SJCRH30 (cell line): ENCODE measurements around the gene POU3F1. TPM values are rescaled to one million over a fixed set of nuclear protein-coding genes. Genes with fewer than 3 reads are reported as not detected.
A peak's percentile ranks its signal among the peaks of the same experiment; 100 is the strongest.

Experiments
- DNase-seq, 2 experiments: peaks; one replicate each; pipeline ENCODE4 v3.0.0-alpha.2; 2015 to 2020
- H3K27ac ChIP-seq: fragments of 250-450 bp; sonication (Bioruptor Pico); 2 replicates; pipeline ENCODE4 v1.5.1; 2020; ENCODE audit warnings: mild to moderate bottlenecking, moderate library complexity
- H3K27me3 ChIP-seq: fragments of 250-450 bp; sonication (Bioruptor Pico); 2 replicates; pipeline ENCODE4 v1.5.1; 2020; ENCODE audit warnings: mild to moderate bottlenecking, moderate library complexity
- H3K36me3 ChIP-seq: fragments of 250-450 bp; sonication (Bioruptor Pico); 2 replicates; pipeline ENCODE4 v1.5.1; 2020; ENCODE audit warnings: mild to moderate bottlenecking, moderate library complexity
- H3K4me1 ChIP-seq: fragments of 250-450 bp; sonication (Bioruptor Pico); 2 replicates; pipeline ENCODE4 v1.5.1; 2020; ENCODE audit warnings: mild to moderate bottlenecking, moderate library complexity
- H3K4me3 ChIP-seq: fragments of 250-450 bp; sonication (Bioruptor Pico); 2 replicates; pipeline ENCODE4 v1.5.1; 2020; ENCODE audit warnings: mild to moderate bottlenecking, moderate library complexity
- H3K9me3 ChIP-seq: fragments of 250-450 bp; sonication (Bioruptor Pico); replicated peaks from 2 replicates; pipeline ENCODE4 v1.5.1; 2020; ENCODE audit warnings: mild to moderate bottlenecking, moderate library complexity
- total RNA-seq: library from RNA; depleted of rRNA; stranded (reverse); fragments of >200 nt; shearing (Covaris generic); gene quantifications from 2 replicates; pipeline ENCODE4 v1.2.3, GENCODE V29; 2014

Gene POU3F1
- total RNA-seq, 1 experiment from 2014 or later = 1.6 TPM

GRCh38 chr1:38082769-38083263 lies 36.2 kb upstream of the POU3F1 start:
- no peak overlapping the region for H3K27ac ChIP-seq
- no peaks in the 10 kb centered on the region for H3K9me3 ChIP-seq
- H3K27me3 ChIP-seq = no peaks in the 10 kb centered on the region
- peaks cover 26% of the 10 kb centered on the region for H3K4me1 ChIP-seq
- DNase-seq = no peak
- no peak overlapping the region for H3K4me3 ChIP-seq
- no peaks in the 10 kb centered on the region for H3K36me3 ChIP-seq

GRCh38 chr1:38079019-38079418 lies 32.4 kb upstream of the POU3F1 start:
- no peak for DNase-seq
- no peak overlapping the region for H3K4me3 ChIP-seq
- H3K36me3 ChIP-seq = no peaks in the 10 kb centered on the region
- H3K27ac ChIP-seq = no peak overlapping the region
- peaks cover 14% of the 10 kb centered on the region for H3K4me1 ChIP-seq
- no peaks in the 10 kb centered on the region for H3K27me3 ChIP-seq
- no peaks in the 10 kb centered on the region for H3K9me3 ChIP-seq

GRCh38 chr1:38077523-38078147 lies 31.0 kb upstream of the POU3F1 start:
- no peaks in the 10 kb centered on the region for H3K36me3 ChIP-seq
- H3K9me3 ChIP-seq = no peaks in the 10 kb centered on the region
- H3K27me3 ChIP-seq = no peaks in the 10 kb centered on the region
- no peak overlapping the region for H3K27ac ChIP-seq
- H3K4me3 ChIP-seq = no peak overlapping the region
- H3K4me1 ChIP-seq = peaks cover under 1% of the 10 kb centered on the region; the same call in 1 of the 2 replicates
- no peak for DNase-seq

GRCh38 chr1:38076455-38076854 lies 29.9 kb upstream of the POU3F1 start:
- no peak for DNase-seq
- no peaks in the 10 kb centered on the region for H3K9me3 ChIP-seq
- H3K27me3 ChIP-seq = no peaks in the 10 kb centered on the region
- peaks cover 8% of the 10 kb centered on the region; the same call in 1 of the 2 replicates for H3K4me1 ChIP-seq
- no peak overlapping the region for H3K4me3 ChIP-seq
- no peaks in the 10 kb centered on the region for H3K36me3 ChIP-seq
- no peak overlapping the region for H3K27ac ChIP-seq

GRCh38 chr1:38076038-38076437 lies 29.4 kb upstream of the POU3F1 start:
- no peaks in the 10 kb centered on the region for H3K9me3 ChIP-seq
- H3K36me3 ChIP-seq = no peaks in the 10 kb centered on the region
- H3K4me3 ChIP-seq = no peak overlapping the region
- H3K4me1 ChIP-seq = peaks cover 12% of the 10 kb centered on the region; the same call in 1 of the 2 replicates
- no peak overlapping the region for H3K27ac ChIP-seq
- peak; percentile 54 to 77 for DNase-seq
- H3K27me3 ChIP-seq = no peaks in the 10 kb centered on the region

- no peaks in the 10 kb centered on the region for H3K9me3 ChIP-seq
- no peaks in the 10 kb centered on the region for H3K36me3 ChIP-seq
- no peak for DNase-seq
- H3K4me1 ChIP-seq = peaks cover 20% of the 10 kb centered on the region
- H3K27ac ChIP-seq = no peak overlapping the region
- H3K27me3 ChIP-seq = no peaks in the 10 kb centered on the region
- no peak overlapping the region for H3K4me3 ChIP-seq
These were observed 28.6 kb upstream of the POU3F1 start for GRCh38 chr1:38075191-38075590.

GRCh38 chr1:38074302-38074677 lies 27.7 kb upstream of the POU3F1 start:
- no peaks in the 10 kb centered on the region for H3K27me3 ChIP-seq
- H3K27ac ChIP-seq = no peak overlapping the region
- H3K9me3 ChIP-seq = no peaks in the 10 kb centered on the region
- H3K4me3 ChIP-seq = no peak overlapping the region
- no peaks in the 10 kb centered on the region for H3K36me3 ChIP-seq
- H3K4me1 ChIP-seq = peaks cover 26% of the 10 kb centered on the region
- DNase-seq = no peak

GRCh38 chr1:38073534-38074301 lies 27.1 kb upstream of the POU3F1 start:
- Histone ChIP-seq H3K9me3 (no peaks in the 10 kb centered on the region), H3K27me3 (no peaks in the 10 kb centered on the region), H3K36me3 (no peaks in the 10 kb centered on the region), H3K4me3 (no peak overlapping the region), H3K4me1 (peaks cover 32% of the 10 kb centered on the region), H3K27ac (no peak overlapping the region)
- no peak for DNase-seq

GRCh38 chr1:38072858-38073257 lies 26.3 kb upstream of the POU3F1 start:
- no peaks in the 10 kb centered on the region for H3K27me3 ChIP-seq
- no peak for DNase-seq
- peaks cover 40% of the 10 kb centered on the region for H3K4me1 ChIP-seq
- no peaks in the 10 kb centered on the region for H3K36me3 ChIP-seq
- H3K9me3 ChIP-seq = no peaks in the 10 kb centered on the region
- no peak overlapping the region for H3K27ac ChIP-seq
- no peak overlapping the region for H3K4me3 ChIP-seq

GRCh38 chr1:38071312-38072256 lies 25.0 kb upstream of the POU3F1 start:
- Histone ChIP-seq H3K4me3 (no peak overlapping the region), H3K9me3 (no peaks in the 10 kb centered on the region), H3K27ac (no peak overlapping the region), H3K27me3 (no peaks in the 10 kb centered on the region), H3K4me1 (peaks cover 42% of the 10 kb centered on the region), H3K36me3 (no peaks in the 10 kb centered on the region)
- peak; percentile 49 to 62 for DNase-seq

GRCh38 chr1:38068980-38069340 lies 22.4 kb upstream of the POU3F1 start:
- DNase-seq = peak; percentile 80 to 86
- Histone ChIP-seq H3K27me3 (no peaks in the 10 kb centered on the region), H3K9me3 (no peaks in the 10 kb centered on the region), H3K27ac (peak overlapping the region; percentile 78), H3K4me1 (peaks cover 54% of the 10 kb centered on the region), H3K36me3 (no peaks in the 10 kb centered on the region), H3K4me3 (no peak overlapping the region)

- H3K27me3 ChIP-seq = no peaks in the 10 kb centered on the region
- peaks cover 58% of the 10 kb centered on the region for H3K4me1 ChIP-seq
- no peaks in the 10 kb centered on the region for H3K36me3 ChIP-seq
- H3K27ac ChIP-seq = peak overlapping the region; percentile 78
- H3K9me3 ChIP-seq = no peaks in the 10 kb centered on the region
- no peak for DNase-seq
- no peak overlapping the region for H3K4me3 ChIP-seq
These were observed 21.8 kb upstream of the POU3F1 start for GRCh38 chr1:38068220-38068979.

GRCh38 chr1:38064197-38064903 lies 17.8 kb upstream of the POU3F1 start:
- DNase-seq = peak; percentile 91 to 92
- H3K27ac ChIP-seq = peak overlapping the region; percentile 80
- no peaks in the 10 kb centered on the region for H3K9me3 ChIP-seq
- H3K27me3 ChIP-seq = no peaks in the 10 kb centered on the region
- H3K4me3 ChIP-seq = peak overlapping the region; percentile 32; the same call in 1 of the 2 replicates
- H3K4me1 ChIP-seq = peaks cover 47% of the 10 kb centered on the region
- H3K36me3 ChIP-seq = no peaks in the 10 kb centered on the region
